Measurements from ENCODE around the gene RANBP1. TPM values are rescaled to one million over a fixed set of nuclear protein-coding genes. Genes with fewer than 3 reads are reported as not detected.

The RANBP1 gene
- total RNA-seq, 2 experiments from 2014 or later = 406 to 570 TPM

DNA sequence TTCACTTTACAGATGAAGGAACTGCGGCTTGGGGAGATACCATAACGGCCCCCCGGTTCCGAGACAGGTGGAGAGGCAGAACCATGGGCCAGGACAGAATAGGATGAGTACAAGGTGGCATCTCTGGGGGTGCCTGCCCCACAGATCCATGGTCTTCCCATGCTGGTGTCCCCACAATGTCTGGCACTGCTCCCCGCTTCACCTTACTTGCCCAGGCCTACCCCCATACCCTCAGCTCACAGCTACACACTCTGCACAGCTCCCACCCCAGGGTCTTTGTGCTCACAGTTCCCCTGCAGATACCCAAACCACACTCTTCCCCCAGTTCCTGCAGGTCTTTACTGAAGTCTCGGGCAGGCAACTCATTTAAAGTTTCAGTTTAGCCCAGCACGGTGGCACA lies 47.3 kb upstream of the RANBP1 start:
- Histone ChIP-seq H3K27ac (ENCODE audit: low read depth, low read length, poor library complexity, severe bottlenecking) (no peak overlapping the region), H3K9me2 (ENCODE audit: insufficient read depth, low read length) (no peaks in the 10 kb centered on the region), H4K20me1 (ENCODE audit: insufficient read depth, low read length) (no peaks in the 10 kb centered on the region), H3K79me2 (ENCODE audit: insufficient read depth, low read depth, low read length) (no peaks in the 10 kb centered on the region), H3K4me1 (ENCODE audit: insufficient read depth, low read length, poor library complexity, severe bottlenecking) (no peaks in the 10 kb centered on the region), H2AFZ (ENCODE audit: low read length) (no peak overlapping the region), H3K4me3 (ENCODE audit: low read depth, low read length, poor library complexity, severe bottlenecking) (no peak overlapping the region), H3K9me3 (ENCODE audit: low read length) (no peaks in the 10 kb centered on the region), H3K36me3 (ENCODE audit: insufficient read depth, low read length) (no peaks in the 10 kb centered on the region), H3K4me2 (ENCODE audit: low read length) (no peak overlapping the region)
- TF ChIP-seq EZH2phosphoT487 (IDR thresholded peaks at IDR 0.05; ENCODE audit: borderline replicate concordance, low read depth, low read length) = no peak
- TF ChIP-seq CTCF (conservative IDR thresholded peaks at IDR 0.05; ENCODE audit: low read length) = no peak
- intact Hi-C loops (cut with micrococcal nuclease; ENCODE audit: unreplicated experiment) = no loop called here
- ChIA-PET POLR2A (interaction anchor here (0.6 kb wide), 1 partner anchor 31 kb away, joined by 4 read pairs; no protein-coding TSS in a partner anchor), CTCF (ENCODE audit: unreplicated experiment) (no interaction called here)
- DNase-seq (ENCODE audit: low spot score) = no peak
- BruUV-seq (replicated peaks) = no TSS peak

DNA sequence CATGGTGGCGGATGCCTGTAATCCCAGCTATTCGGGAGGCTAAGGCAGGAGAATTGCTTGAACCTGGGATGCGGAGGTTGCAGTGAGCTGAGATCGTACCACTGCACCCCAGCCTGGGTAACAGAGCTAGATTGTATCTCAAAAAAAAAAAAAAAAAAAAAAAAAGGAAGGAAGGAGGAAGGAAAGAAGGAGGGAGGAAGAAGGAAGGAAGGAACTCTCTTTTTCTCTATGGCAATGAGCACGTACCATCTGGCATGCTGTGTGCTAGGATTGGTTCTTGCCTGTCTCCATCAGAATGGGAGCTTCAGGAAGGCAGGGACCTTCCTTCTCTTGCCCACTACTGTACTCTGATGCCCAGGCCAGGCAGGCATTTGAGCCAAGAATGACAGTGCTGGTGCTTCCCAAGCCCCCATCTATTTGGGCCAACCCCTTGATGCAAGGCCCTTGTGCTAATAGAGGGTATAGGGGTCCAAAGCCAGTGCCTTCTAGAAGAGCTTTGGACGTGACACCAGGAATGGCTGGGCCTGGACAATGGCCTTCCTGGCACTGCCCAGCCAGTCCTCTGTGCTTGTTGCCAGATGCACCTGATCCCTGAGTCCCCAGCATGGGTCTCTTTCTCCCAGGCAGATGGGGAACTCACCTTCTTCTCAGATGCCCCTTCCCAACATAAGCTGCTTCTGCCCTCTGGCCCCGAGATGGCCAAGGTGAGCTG lies 46.4 kb upstream of the RANBP1 start:
- Histone ChIP-seq H3K27ac (ENCODE audit: low read depth, low read length, poor library complexity, severe bottlenecking) (no peak overlapping the region), H3K9me2 (ENCODE audit: insufficient read depth, low read length) (no peaks in the 10 kb centered on the region), H3K36me3 (ENCODE audit: insufficient read depth, low read length) (no peaks in the 10 kb centered on the region), H3K9me3 (ENCODE audit: low read length) (no peaks in the 10 kb centered on the region), H3K4me1 (ENCODE audit: insufficient read depth, low read length, poor library complexity, severe bottlenecking) (no peaks in the 10 kb centered on the region), H4K20me1 (ENCODE audit: insufficient read depth, low read length) (no peaks in the 10 kb centered on the region), H3K79me2 (ENCODE audit: insufficient read depth, low read depth, low read length) (no peaks in the 10 kb centered on the region), H3K4me2 (ENCODE audit: low read length) (no peak overlapping the region), H2AFZ (ENCODE audit: low read length) (no peak overlapping the region), H3K4me3 (ENCODE audit: low read depth, low read length, poor library complexity, severe bottlenecking) (no peak overlapping the region)
- intact Hi-C loops (cut with micrococcal nuclease; ENCODE audit: unreplicated experiment) = no loop called here
- POLR2A ChIA-PET = interaction anchor here (0.6 kb wide), 1 partner anchor 30 kb away, joined by 4 read pairs; no protein-coding TSS in a partner anchor
- CTCF ChIA-PET (ENCODE audit: unreplicated experiment) = no interaction called here
- TF ChIP-seq EZH2phosphoT487 (IDR thresholded peaks at IDR 0.05; ENCODE audit: borderline replicate concordance, low read depth, low read length) (no peak), CTCF (conservative IDR thresholded peaks at IDR 0.05; ENCODE audit: low read length) (no peak)
- DNase-seq (ENCODE audit: low spot score) = no peak
- no TSS peak for BruUV-seq (replicated peaks)

DNA sequence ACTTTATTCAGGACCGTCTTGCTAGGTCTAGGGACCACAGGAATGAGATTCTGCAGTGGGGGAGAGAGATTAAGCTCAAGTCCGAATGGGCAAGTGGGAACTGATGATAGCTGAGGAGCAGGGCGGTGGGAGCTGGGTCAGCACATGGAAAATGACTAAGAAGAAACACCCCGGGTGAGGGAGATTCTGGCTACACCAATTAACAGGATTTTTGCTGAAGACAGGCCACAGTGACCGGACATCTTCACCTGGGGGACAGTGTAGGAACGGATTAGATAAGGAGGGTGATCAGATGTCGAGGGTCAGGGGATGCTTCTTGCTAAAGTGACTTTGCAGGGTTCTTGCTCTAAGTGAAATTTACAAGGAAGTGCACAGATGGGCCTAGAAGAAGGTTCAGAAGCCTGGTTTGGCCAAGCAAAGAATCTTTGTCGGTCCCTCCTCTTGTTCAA lies 44.4 kb upstream of the RANBP1 start:
- intact Hi-C loops (cut with micrococcal nuclease; ENCODE audit: unreplicated experiment) = no loop called here
- ChIA-PET POLR2A (interaction anchor here (1.0 kb wide), 1 partner anchor 12 kb away, joined by 3 read pairs; no protein-coding TSS in a partner anchor), CTCF (ENCODE audit: unreplicated experiment) (no interaction called here)
- BruUV-seq (replicated peaks) = no TSS peak
- no peak for DNase-seq (ENCODE audit: low spot score)
- H2AFZ ChIP-seq (ENCODE audit: low read length) = no peak overlapping the region
- TF ChIP-seq CTCF (conservative IDR thresholded peaks at IDR 0.05; ENCODE audit: low read length) (no peak), EZH2phosphoT487 (IDR thresholded peaks at IDR 0.05; ENCODE audit: borderline replicate concordance, low read depth, low read length) (no peak)
- no peaks in the 10 kb centered on the region for H3K4me1 ChIP-seq (ENCODE audit: insufficient read depth, low read length, poor library complexity, severe bottlenecking)
- H3K36me3 ChIP-seq (ENCODE audit: insufficient read depth, low read length) = no peaks in the 10 kb centered on the region
- H3K9me3 ChIP-seq (ENCODE audit: low read length) = no peaks in the 10 kb centered on the region
- H4K20me1 ChIP-seq (ENCODE audit: insufficient read depth, low read length) = no peaks in the 10 kb centered on the region
- no peaks in the 10 kb centered on the region for H3K79me2 ChIP-seq (ENCODE audit: insufficient read depth, low read depth, low read length)
- H3K27ac ChIP-seq (ENCODE audit: low read depth, low read length, poor library complexity, severe bottlenecking) = no peak overlapping the region
- H3K9me2 ChIP-seq (ENCODE audit: insufficient read depth, low read length) = no peaks in the 10 kb centered on the region
- no peak overlapping the region for H3K4me2 ChIP-seq (ENCODE audit: low read length)
- no peak overlapping the region for H3K4me3 ChIP-seq (ENCODE audit: low read depth, low read length, poor library complexity, severe bottlenecking)

Measured in OCI-LY7 (cell line).